GM19468 (cell line): ENCODE measurements around the gene TSC22D1.

Experiments
- ATAC-seq: cut with Tn5 transposase; IDR thresholded peaks from one replicate; pipeline ENCODE4 v1.9.1; 2021; ENCODE audit warnings: mild to moderate bottlenecking, moderate library complexity, moderate number of reproducible peaks; ENCODE audit not compliant: unreplicated experiment; ENCODE audit errors: extremely low read depth

TSC22D1 gene

GRCh38 chr13:44394658-44395057 is 181.5 kb downstream of the TSC22D1 start:
- ATAC-seq: no peak

GRCh38 chr13:44393391-44393790 is 182.7 kb downstream of the TSC22D1 start:
- no peak for ATAC-seq

GRCh38 chr13:44389876-44390275 is 186.3 kb downstream of the TSC22D1 start:
- ATAC-seq: no peak

GRCh38 chr13:44389060-44389666 is 187.0 kb downstream of the TSC22D1 start:
- no peak for ATAC-seq

DNA sequence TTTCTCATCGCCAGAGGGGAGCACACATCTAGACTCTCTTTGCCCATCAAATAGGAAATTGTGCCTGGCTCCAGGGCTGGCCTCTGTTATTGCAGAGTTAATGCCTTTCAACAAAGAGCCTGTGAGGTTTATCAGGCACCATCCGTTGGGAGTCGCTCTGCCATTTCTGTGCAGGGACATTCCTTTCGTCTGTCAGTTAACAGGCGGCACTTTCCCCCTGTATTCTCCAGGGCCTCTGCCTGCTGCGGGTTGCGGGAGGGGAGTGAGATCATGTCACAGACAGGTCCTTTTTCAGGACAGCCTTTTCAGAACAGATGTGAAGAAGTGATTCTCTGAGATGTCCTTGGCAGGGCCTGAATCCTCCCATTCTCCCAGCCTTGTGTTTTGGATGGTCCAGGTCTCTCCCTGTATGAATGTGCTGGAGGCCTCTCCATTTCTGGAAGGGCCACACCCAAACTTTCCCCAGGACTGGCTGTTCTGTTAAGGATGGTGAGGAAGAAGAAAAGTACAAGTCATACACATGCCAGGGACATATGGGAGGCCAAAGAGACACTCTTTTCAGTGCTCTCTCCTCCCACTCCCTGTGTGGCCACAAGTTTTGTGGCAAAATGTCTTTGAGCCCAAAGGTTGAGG is 187.6 kb downstream of the TSC22D1 start:
- no peak for ATAC-seq

DNA sequence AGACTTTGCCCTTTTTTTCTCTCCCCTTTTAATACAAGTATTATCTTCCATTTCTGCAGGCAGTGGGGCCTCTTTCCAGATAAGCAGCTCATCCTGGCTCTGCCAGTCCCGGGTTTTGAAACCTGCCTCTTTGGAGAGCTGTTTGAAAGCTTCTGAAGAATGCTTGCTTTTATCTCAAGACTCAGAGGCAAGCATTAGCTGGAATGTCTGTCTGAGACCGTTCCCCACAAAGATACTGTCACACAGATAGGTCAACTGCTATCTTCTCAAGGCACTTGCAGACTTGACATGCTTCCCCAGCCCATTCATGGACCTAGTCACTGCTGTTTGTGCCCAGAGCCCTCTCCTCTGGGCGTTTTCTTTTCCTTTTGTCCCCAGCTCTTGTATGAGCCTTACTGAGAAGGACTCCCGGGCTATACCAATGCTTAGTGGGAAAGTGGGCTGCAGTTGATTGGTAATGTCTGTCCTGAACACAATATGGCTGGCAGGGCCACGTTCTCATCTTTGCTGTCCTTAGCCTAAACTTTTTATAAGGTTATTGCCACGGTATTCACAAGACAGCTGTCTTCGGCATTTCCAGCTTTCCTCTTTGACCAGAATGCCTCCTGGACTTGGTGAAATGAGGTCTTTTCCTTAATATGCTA is 189.1 kb downstream of the TSC22D1 start:
- no peak for ATAC-seq

DNA sequence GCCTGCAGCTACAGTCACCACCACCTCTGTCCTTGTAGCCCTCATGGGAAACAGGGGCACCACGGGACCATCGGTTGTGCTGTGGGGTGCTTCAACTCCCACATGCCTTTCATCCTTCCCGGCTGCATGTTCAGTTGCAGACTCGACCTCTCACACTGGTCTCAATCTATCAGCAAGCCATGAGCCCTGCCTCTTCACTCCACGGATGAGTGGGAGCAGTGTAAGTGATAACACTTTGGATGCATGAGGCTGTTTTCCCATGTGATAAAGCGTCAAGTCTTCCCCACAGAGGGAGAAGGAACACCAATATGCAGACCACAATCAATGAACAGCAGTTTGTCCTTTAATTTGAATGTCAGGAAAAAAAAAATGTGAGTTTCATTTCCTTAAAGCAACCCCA is 190.3 kb downstream of the TSC22D1 start:
- no peak for ATAC-seq

GRCh38 chr13:44385401-44385800 is 190.7 kb downstream of the TSC22D1 start:
- no peak for ATAC-seq

GRCh38 chr13:44384778-44385177 is 191.4 kb downstream of the TSC22D1 start:
- ATAC-seq: no peak

DNA sequence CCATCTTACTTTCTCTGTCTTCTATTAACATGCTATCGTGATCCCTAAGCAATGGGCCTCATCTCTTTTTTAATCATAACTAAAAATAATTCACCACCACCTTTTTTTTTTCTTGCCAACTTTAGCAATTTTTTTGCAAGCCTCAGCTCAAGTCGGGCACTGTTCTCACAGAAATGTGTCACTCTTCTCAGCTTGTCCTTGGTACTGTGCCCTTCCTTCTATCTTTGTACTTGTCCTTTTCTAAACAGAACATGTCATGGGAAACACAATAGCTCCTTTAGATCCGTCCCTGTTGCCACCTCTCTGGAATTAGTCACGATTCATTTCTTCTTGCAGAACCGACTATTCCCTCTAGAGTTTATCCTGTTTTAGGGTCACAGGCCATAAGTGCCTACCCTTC is 192.2 kb downstream of the TSC22D1 start:
- ATAC-seq: no peak

DNA sequence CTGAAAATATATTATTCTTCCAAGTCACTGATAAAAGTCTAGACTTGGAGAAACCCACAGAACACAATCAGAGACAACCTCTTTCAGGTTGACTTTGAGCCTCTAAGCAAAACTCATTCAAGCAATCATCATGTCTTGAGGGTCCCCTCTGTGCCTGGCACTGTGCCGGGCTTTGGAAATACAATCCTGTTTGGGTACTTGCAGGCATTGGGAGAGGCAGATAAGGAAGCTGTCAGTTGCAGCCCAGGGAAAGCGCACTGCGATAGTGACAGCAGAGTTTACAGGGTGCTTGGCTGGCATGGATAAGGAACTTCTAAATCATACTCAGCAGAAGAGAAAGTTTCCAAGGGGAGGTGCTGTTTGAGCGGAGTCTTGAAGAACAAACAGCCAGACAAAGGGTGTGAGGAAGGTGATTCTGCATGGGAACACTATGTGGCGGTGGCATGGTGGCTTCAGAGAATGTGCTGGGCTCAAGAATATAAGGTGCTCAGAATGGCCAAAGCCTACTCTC is 193.4 kb downstream of the TSC22D1 start:
- no peak for ATAC-seq
